Measurements from ENCODE around the gene ABTB2.

DNA sequence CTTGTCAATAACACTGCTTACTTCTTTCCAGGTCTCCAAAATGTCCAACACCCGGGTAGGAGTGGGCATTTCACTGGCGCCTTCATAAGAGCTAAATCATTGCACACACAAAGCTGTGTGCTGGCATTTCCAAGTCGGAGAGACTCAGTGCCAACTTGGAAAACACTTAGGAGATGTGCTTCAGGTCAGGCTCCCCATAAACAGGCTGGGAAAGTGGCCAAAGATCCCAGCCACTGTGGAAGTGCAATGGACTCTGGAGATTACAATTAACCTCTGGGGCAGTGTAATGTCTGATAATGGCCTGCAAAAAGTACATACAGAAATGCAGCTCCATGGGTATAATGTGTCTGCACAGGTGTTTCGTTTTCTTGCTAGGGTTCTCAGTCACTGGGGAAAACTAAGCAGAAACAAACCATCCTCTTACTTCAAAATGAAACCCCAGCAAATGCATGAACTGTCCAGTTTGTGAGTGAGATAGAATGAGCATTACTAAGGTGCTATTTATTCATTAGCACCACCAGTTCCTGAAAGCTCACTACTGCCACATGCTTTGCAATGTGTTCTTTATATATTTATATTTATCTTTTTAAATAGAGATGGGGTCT, 79.0 kb downstream of the ABTB2 start:
- TF ChIP-seq, protein P1, sequence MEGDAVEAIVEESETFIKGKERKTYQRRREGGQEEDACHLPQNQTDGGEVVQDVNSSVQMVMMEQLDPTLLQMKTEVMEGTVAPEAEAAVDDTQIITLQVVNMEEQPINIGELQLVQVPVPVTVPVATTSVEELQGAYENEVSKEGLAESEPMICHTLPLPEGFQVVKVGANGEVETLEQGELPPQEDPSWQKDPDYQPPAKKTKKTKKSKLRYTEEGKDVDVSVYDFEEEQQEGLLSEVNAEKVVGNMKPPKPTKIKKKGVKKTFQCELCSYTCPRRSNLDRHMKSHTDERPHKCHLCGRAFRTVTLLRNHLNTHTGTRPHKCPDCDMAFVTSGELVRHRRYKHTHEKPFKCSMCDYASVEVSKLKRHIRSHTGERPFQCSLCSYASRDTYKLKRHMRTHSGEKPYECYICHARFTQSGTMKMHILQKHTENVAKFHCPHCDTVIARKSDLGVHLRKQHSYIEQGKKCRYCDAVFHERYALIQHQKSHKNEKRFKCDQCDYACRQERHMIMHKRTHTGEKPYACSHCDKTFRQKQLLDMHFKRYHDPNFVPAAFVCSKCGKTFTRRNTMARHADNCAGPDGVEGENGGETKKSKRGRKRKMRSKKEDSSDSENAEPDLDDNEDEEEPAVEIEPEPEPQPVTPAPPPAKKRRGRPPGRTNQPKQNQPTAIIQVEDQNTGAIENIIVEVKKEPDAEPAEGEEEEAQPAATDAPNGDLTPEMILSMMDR (IDR thresholded peaks at IDR 0.05; ENCODE audit: insufficient read depth, low read length), result no peak
- no peak for TF ChIP-seq POLR2AphosphoS5 (IDR thresholded peaks at IDR 0.05; ENCODE audit: low read depth)
- TF ChIP-seq SPI1 (IDR thresholded peaks at IDR 0.05; ENCODE audit: borderline replicate concordance, low read depth), result no peak
- no peak for TF ChIP-seq GABPA (IDR thresholded peaks at IDR 0.05; ENCODE audit: low read depth)
- TF ChIP-seq REST (IDR thresholded peaks at IDR 0.05; ENCODE audit: insufficient replicate concordance, low read depth), result no peak
